B cell (primary cell): Measurements from ENCODE around the gene CELF4. TPM values are rescaled to one million over a fixed set of nuclear protein-coding genes. Genes with fewer than 3 reads are reported as not detected.

Experiments used
- ATAC-seq: fragments of 200-7000 bp; cut with Tn5 transposase; one replicate; pipeline ENCODE4 v1.10.0; 2021; ENCODE audit warnings: low read depth, mild to moderate bottlenecking, moderate number of reproducible peaks, moderate library complexity
- CTCF ChIA-PET: fragments of 350-600 bp; sonication (Branson Sonifier 250); formaldehyde crosslinking; loops from one replicate; lab custom pipeline; 2021; ENCODE audit warnings: antibody characterized with exemption, inconsistent platforms; lab: Charles Lee
- POLR2A ChIA-PET: fragments of 350-600 bp; sonication (Branson Sonifier 250); formaldehyde crosslinking; loops from one replicate; lab custom pipeline; 2021; ENCODE audit warnings: antibody characterized with exemption; lab: Charles Lee
- DNase-seq: peaks from one replicate; pipeline ENCODE4 v3.0.0; 2013
- H2AFZ ChIP-seq: 2 replicates; pipeline ENCODE4 v1.6.1; 2012; ENCODE audit warnings: mild to moderate bottlenecking, low read depth, low read length; ENCODE audit not compliant: insufficient read depth, poor library complexity, severe bottlenecking
- H3K27ac ChIP-seq, 2 donors: 1 replicate in 1 of 2; 2 replicates in 1 of 2; pipeline ENCODE4 v1.5.1; 2012 to 2013; ENCODE audit warnings: low read length in 2 of 2, mild to moderate bottlenecking in 2 of 2, moderate library complexity in 1 of 2
- H3K27me3 ChIP-seq, 4 experiments: fragments of 200-600 bp in 1 of 4; sonication (generic) in 1 of 4; replicated peaks in 1 of 4; 1 replicate in 2 of 4; 2 replicates in 2 of 4; pipeline versions ENCODE4 v1.6.1 to v1.7.0; 2013 to 2016; ENCODE audit warnings: low read length in 3 of 4, mild to moderate bottlenecking in 2 of 4, mixed read lengths in 1 of 4, moderate library complexity in 1 of 4; ENCODE audit not compliant: insufficient read depth in 4 of 4, control insufficient read depth in 3 of 4; ENCODE audit errors: control extremely low read depth in 1 of 4
- H3K36me3 ChIP-seq, 2 experiments: replicated peaks in 1 of 2; 1 replicate in 1 of 2; 2 replicates in 1 of 2; pipeline versions ENCODE4 v1.6.1 to v1.7.1; 2013; ENCODE audit warnings: low read length in 1 of 2; ENCODE audit not compliant: insufficient read depth in 2 of 2, control insufficient read depth in 1 of 2; ENCODE audit errors: control extremely low read depth in 1 of 2, extremely low read depth in 1 of 2
- H3K4me1 ChIP-seq, 2 donors: fragments of 200-600 bp in 1 of 2; sonication (generic) in 1 of 2; 1 replicate in 1 of 2; 2 replicates in 1 of 2; pipeline versions ENCODE4 v1.5.1 to v1.6.1; 2013 to 2017; ENCODE audit warnings: low read length in 2 of 2; ENCODE audit not compliant: control insufficient read depth in 2 of 2, insufficient read depth in 2 of 2
- H3K4me2 ChIP-seq: replicated peaks from 2 replicates; pipeline ENCODE3; 2012; ENCODE audit warnings: mild to moderate bottlenecking, low read depth, low read length; ENCODE audit not compliant: poor library complexity, severe bottlenecking
- H3K4me3 ChIP-seq, 5 experiments: fragments of 200-600 bp in 1 of 5; sonication (generic) in 1 of 5; 1 replicate in 3 of 5; 2 replicates in 2 of 5; pipeline versions ENCODE4 v1.5.1 to v1.7.0; 2011 to 2016; ENCODE audit warnings: low read length in 4 of 5, mild to moderate bottlenecking in 4 of 5, low read depth in 2 of 5, control low read depth in 1 of 5, moderate library complexity in 1 of 5; ENCODE audit not compliant: insufficient read depth in 1 of 5; ENCODE audit errors: control extremely low read depth in 1 of 5, extremely low read depth in 1 of 5
- H3K79me2 ChIP-seq: fragments of 200-600 bp; sonication (generic); one replicate; pipeline ENCODE4 v1.6.0; 2016; ENCODE audit warnings: low read length; ENCODE audit not compliant: control insufficient read depth, insufficient read depth
- H3K9ac ChIP-seq: fragments of 200-600 bp; sonication (generic); 2 replicates; pipeline ENCODE4 v1.6.1; 2017; ENCODE audit warnings: mild to moderate bottlenecking, low read length, moderate library complexity
- H3K9me3 ChIP-seq, 3 donors: one replicate each; pipeline versions ENCODE4 v1.6.1 to v1.7.1; 2013; ENCODE audit warnings: low read length in 2 of 3; ENCODE audit not compliant: control insufficient read depth in 2 of 3, insufficient read depth in 1 of 3; ENCODE audit errors: control extremely low read depth in 1 of 3
- H4K20me1 ChIP-seq: 2 replicates; pipeline ENCODE4 v1.6.0; 2012; ENCODE audit warnings: mild to moderate bottlenecking, low read length; ENCODE audit not compliant: insufficient read depth, control insufficient read depth, poor library complexity, severe bottlenecking
- H3K27ac Mint-ChIP-seq: one replicate; pipeline ENCODE4 v1.8.0; 2021; ENCODE audit warnings: mixed read lengths
- H3K27me3 Mint-ChIP-seq: one replicate; pipeline ENCODE4 v1.8.0; 2021; ENCODE audit warnings: mixed read lengths
- H3K4me1 Mint-ChIP-seq: one replicate; pipeline ENCODE4 v1.8.0; 2021; ENCODE audit warnings: mixed read lengths
- H3K4me3 Mint-ChIP-seq: one replicate; pipeline ENCODE4 v1.8.0; 2021; ENCODE audit warnings: mixed read lengths
- H3K9me3 Mint-ChIP-seq: one replicate; pipeline ENCODE4 v1.8.0; 2022; ENCODE audit warnings: mixed read lengths; ENCODE audit not compliant: insufficient read depth
- CTCF ChIP-seq: fragments of 200-600 bp; IDR thresholded peaks from one replicate; pipeline ENCODE4 v1.8.0; 2022; ENCODE audit warnings: antibody characterized with exemption, mild to moderate bottlenecking
- EZH2 ChIP-seq: IDR thresholded peaks from 2 replicates; pipeline ENCODE4 v1.6.1; 2012; ENCODE audit warnings: borderline replicate concordance, low read depth, mild to moderate bottlenecking, moderate library complexity, low read length; ENCODE audit not compliant: insufficient read depth, poor library complexity, severe bottlenecking
- WGBS: methylation state at CpG from one replicate; pipeline ENCODE4 v1.1.5; 2013; ENCODE audit warnings: missing lambda C conversion rate; ENCODE audit not compliant: insufficient coverage; 5-methylcytosine and 5-hydroxymethylcytosine counted together
- intact Hi-C: fragments of 100-400 bp; cut with micrococcal nuclease; formaldehyde crosslinking; loops from one replicate; pipeline ENCODE4 v1.10.0; 2022
- polyA plus RNA-seq: library from polyadenylated mRNA; depleted of rRNA; stranded (reverse); fragments of >200 nt; gene quantifications from 2 replicates; pipeline ENCODE4 v1.2.3, GENCODE V29; 2012
- total RNA-seq, 2 donors: library from RNA; stranded (reverse); fragments of 120-200 nt in 1 of 2; gene quantifications; 1 replicate in 1 of 2; 2 replicates in 1 of 2; pipeline versions ENCODE4 v1.2.3 to v1.2.4, GENCODE V29; 2013 to 2022

CELF4 gene
- total and polyA plus RNA-seq, 2 donors (not counting 1 experiment from before 2014, with no cell fraction given) = not detected

- no peak overlapping the region for H3K27ac Mint-ChIP-seq
- Histone ChIP-seq H3K4me3 (no peak overlapping the region), H3K9me3 (peaks cover 0 to 4% (median 0%) of the 10 kb centered on the region in 3 donors), H3K27me3 (peaks cover 0 to 2% (median 0%) of the 10 kb centered on the region in 4 experiments), H2AFZ (no peak overlapping the region), H4K20me1 (no peaks in the 10 kb centered on the region), H3K4me2 (no peak overlapping the region), H3K4me1 (no peaks in the 10 kb centered on the region), H3K79me2 (no peaks in the 10 kb centered on the region), H3K36me3 (no peaks in the 10 kb centered on the region), H3K9ac (no peak overlapping the region), H3K27ac (no peak overlapping the region)
- TF ChIP-seq CTCF (no peak), EZH2 (no peak)
- ATAC-seq (no peak), DNase-seq (no peak)
- 92% methylated on average over 11 of the region's 11 CpGs for WGBS
- ChIA-PET POLR2A (no interaction called here), CTCF (no interaction called here)
- no peaks in the 10 kb centered on the region for H3K4me1 Mint-ChIP-seq
- intact Hi-C loops = no loop called here
- no peak overlapping the region for H3K4me3 Mint-ChIP-seq
- H3K9me3 Mint-ChIP-seq = no peaks in the 10 kb centered on the region
- peaks cover 29% of the 10 kb centered on the region for H3K27me3 Mint-ChIP-seq
Observed at GRCh38 chr18:37261246-37261840, 304.3 kb downstream of the CELF4 start.

GRCh38 chr18:37260367-37261093, 305.1 kb downstream of the CELF4 start:
- no peak overlapping the region for H3K4me3 Mint-ChIP-seq
- no peak for ATAC-seq
- intact Hi-C loops = no loop called here
- Histone ChIP-seq H3K9ac (no peak overlapping the region), H3K36me3 (no peaks in the 10 kb centered on the region), H3K4me2 (no peak overlapping the region), H3K27ac (no peak overlapping the region), H3K4me1 (no peaks in the 10 kb centered on the region), H3K9me3 (peaks cover 0 to 4% (median 0%) of the 10 kb centered on the region in 3 donors), H3K27me3 (peaks cover 0 to 9% (median 0%) of the 10 kb centered on the region in 4 experiments), H4K20me1 (no peaks in the 10 kb centered on the region), H3K79me2 (no peaks in the 10 kb centered on the region), H2AFZ (no peak overlapping the region), H3K4me3 (no peak overlapping the region)
- CTCF ChIA-PET = no interaction called here
- H3K4me1 Mint-ChIP-seq = no peaks in the 10 kb centered on the region
- TF ChIP-seq EZH2 = no peak
- no peaks in the 10 kb centered on the region for H3K9me3 Mint-ChIP-seq
- POLR2A ChIA-PET = no interaction called here
- whole genome bisulfite sequencing = 79% methylated on average over 10 of the region's 10 CpGs
- DNase-seq = no peak
- peaks cover 34% of the 10 kb centered on the region for H3K27me3 Mint-ChIP-seq
- no peak overlapping the region for H3K27ac Mint-ChIP-seq
